ENCODE results near the gene SMIM20.
"Not testable (repeated sequence)": the region's sequence is repeated elsewhere in the genome, so short reads cannot be mapped to it uniquely, and the experiment has no call there.

Gene SMIM20

GRCh38 chr4:25913851-25914669 lies at the start of gene SMIM20:
Gene SMIM20 (plus strand): TSS chr4:25914220. CDS start chr4:25914314, 94 bp downstream.
- peak; percentile 97 for DNase-seq (ENCODE audit: low spot score)

DNA sequence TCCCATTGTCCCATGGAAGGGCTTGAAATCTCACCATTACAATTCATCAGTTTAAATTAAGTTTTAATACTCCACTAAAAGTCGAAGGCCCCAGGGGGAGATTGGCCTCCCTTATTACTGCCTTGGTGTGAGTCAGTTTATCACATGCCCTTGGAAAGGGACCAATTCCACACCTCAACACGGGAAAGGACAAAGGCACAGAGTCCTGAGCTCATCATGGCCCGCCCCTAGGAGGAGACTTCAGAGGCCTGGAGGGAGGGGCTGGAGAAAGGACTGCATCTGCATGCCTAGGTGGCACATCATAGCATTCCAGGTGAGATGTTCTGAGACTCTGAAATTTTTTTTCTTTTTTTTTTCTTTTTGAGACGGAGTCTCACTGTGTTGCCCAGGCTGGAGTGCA lies 48.4 kb upstream of the SMIM20 start:
- DNase-seq (ENCODE audit: low spot score) = no peak

DNA sequence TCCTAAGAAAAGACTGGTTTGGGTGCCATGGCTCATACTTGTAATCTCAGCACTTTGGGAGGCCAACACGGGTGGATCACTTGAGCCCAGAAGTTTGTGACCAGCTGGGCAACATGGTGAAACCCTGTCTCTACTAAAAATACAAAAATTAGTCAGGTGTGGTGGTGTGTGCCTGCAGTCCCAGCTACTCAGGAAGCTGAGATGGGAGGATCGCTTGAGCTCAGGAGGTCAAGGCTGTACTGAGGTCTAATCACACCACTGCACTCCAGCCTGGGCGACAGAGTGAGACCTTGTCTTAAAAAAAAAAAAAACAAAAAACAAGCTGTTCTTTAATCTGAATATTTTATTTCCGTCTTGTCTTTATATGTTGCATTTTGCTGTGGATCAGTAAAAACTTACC lies 47.6 kb upstream of the SMIM20 start:
- DNase-seq (ENCODE audit: low spot score) = not testable (repeated sequence)

DNA sequence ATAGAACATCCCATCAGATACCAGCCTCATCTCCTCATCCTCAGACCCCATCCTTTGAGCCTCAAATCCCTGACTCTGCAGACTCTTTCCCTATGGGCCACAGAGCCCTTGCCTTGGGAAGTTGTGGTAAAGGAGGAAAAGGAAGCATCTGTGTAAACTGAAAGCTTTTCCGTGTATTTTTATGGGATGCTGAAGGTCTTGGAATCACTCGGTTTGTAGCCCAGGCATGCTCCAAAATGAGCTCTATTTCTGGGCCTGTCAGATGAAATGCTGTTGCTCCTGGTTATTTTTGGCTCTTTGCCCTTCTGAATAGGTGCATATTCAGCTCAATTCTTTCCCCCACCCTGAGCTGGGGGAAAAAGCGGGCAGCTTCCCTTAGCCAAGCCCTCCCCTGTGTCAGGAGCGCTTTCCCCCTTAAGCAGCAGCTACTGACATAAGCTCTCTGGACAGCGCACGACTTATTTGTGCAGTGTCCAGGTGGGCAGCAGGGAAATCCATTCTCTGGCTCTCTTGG lies 46.2 kb upstream of the SMIM20 start:
- no peak for DNase-seq (ENCODE audit: low spot score)

GRCh38 chr4:25870081-25870480 lies 43.9 kb upstream of the SMIM20 start:
- no peak for DNase-seq (ENCODE audit: low spot score)

GRCh38 chr4:25872851-25873631 lies 41.0 kb upstream of the SMIM20 start:
- DNase-seq (ENCODE audit: low spot score) = no peak

GRCh38 chr4:25873632-25874129 lies 40.3 kb upstream of the SMIM20 start:
- no peak for DNase-seq (ENCODE audit: low spot score)

DNA sequence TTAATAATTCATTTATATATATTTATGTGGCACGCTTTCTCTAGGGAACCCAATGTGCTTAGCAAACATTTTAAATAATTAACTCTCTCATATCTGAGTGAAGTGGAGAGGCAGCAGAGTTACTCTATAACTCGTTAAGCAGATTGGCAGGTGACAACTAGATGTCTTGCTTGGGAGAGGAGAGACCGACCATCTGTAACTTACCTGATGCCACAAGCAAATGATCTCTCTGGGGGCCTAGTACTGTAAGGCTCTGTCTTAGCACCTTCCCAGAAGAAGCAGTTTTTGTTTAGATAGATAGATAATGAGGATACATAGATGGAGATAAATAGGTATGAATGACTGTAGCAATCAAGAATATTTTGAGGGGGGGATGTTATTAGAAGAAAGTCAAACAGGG lies 39.4 kb upstream of the SMIM20 start:
- DNase-seq (ENCODE audit: low spot score) = no peak

- no peak for DNase-seq (ENCODE audit: low spot score)
Observed at GRCh38 chr4:25875281-25875745, 38.7 kb upstream of the SMIM20 start.

DNA sequence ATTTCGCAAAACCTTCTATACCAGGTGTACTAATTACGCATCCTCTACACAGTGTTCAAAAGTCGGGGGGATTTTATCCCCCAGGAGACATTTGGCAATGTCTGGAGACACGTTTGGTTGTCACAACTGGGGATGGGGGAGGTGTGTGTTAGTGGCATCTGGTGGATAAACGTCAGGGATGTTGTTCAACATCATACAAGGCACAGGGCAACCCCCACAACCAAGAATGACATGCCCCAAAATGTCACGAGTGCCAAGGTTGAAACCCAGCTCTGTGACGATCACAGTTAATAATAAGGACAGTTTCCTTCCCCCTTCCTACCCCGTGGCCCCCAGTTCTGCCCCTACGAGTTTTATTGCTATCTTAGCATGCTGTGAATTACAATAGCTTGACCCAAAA lies 35.3 kb upstream of the SMIM20 start:
- DNase-seq (ENCODE audit: low spot score) = no peak

DNA sequence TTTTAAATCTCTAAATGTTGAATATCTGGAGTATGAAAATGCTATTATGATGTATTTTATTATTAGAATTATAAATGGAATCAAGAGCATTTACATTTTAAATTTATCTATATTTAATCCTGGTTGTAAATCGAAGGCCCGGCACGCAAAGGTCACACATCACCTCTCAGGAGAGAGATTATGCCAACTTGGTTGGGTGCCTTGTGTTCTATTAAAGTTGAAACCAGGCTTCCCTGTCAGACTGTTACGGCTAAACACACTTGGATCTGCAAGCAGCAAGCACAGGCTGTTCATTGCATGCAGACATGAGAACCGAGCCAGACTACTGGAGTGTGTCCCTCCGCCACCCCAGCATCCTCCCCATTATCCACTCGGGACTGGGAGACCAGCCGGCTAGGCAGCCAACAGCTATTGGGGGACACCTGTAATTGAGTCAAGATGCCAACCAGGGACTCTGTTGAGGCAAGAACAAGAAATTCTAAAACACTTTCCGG lies 34.9 kb upstream of the SMIM20 start:
- no peak for DNase-seq (ENCODE audit: low spot score)

DNA sequence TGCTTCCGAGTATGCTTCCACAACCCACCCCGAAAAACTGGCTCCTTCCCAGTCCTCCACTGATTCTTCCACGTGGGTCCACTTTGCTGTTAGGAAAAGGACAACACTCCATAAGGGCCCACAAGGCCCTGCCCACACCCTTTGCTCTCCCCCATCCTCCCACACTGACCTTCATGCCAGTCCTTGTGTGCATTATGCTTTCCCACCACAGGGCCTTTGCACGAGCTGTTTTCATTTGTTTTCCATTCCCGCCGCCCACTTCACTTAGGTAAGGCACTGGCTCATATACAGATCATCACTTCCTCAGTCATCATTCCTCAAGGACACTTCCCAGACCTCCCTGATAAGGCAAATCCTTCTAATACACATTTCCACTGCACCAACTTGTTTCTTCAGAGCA lies 34.4 kb upstream of the SMIM20 start:
- no peak for DNase-seq (ENCODE audit: low spot score)

DNA sequence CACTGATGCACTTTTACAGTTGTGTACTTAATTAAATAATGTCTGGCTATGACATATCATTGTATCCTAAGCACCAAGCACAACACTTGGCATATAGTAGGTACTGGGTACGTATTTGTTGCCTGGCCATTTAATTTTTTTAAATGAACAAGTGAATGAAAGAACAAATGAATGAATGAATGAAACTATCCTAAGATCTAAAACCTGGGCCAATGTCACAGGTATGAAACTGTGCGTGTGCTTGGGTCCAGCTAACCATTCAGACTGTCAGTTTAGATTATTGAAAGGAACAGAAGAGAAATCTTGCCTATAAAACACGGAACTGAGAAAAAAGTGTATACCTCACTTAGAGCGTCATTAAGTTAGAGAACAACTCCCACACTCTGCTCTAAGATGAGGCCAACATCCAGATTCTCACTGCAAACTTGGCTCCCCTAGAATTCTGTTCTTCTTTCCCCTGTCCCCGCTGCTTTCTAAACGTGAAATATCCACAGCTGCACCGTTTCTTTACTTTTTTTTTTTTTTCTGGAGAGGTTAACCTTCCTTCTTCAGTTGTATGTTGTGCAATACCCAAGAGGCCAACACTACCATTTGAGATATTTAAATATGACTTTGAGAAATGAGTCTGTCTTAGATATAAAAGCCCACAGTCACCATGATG lies 33.9 kb upstream of the SMIM20 start:
- DNase-seq (ENCODE audit: low spot score) = no peak

DNA sequence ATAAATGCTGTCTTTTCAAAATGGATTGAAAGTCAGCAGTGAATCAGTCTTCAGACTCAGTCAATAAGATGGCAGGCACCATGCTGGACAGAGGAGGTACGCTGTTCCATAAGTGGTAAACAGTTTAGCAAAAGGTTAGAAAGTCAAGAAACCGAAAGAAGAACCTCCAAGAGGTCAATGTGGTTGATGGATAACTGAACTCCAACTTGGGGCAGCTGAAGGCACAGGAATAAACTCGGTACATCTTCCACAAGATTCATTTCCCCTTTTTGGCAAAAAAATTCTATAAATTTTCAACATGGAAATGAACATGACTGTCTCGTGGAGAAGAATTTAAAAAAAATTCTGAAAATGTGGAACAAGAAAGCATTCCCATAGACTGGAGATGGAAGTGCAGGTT lies 32.8 kb upstream of the SMIM20 start:
- no peak for DNase-seq (ENCODE audit: low spot score)

DNA sequence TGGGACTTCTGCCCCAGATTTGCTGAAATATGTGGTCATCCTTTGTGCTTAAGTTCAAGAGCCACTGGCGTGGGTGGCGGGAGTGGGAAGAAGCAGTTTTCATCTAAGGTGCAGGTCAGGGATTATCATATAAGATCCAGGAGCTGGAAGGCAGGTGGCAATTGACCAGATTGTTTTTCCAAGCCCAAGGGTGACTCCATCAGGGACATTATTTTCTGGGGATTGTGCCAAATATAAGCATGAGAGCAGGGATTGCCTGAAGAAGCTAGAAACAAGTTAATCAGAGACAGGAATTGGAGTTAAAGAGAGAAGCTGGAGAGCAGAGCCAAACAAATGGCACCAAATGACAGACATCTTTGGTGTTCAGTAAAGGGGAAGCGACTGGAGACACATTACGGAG lies 31.8 kb upstream of the SMIM20 start:
- no peak for DNase-seq (ENCODE audit: low spot score)

GRCh38 chr4:25883565-25883964 lies 30.5 kb upstream of the SMIM20 start:
- no peak for DNase-seq (ENCODE audit: low spot score)

GRCh38 chr4:25884031-25884782 lies 29.8 kb upstream of the SMIM20 start:
- peak; percentile 34 for DNase-seq (ENCODE audit: low spot score)

- no peak for DNase-seq (ENCODE audit: low spot score)
Observed at GRCh38 chr4:25888781-25889180, 25.2 kb upstream of the SMIM20 start.

GRCh38 chr4:25889589-25890503 lies 24.2 kb upstream of the SMIM20 start:
- DNase-seq (ENCODE audit: low spot score) = no peak

Data from AG08396 (cell line).